Dendritic cell treated with granulocyte-macrophage colony-stimulating factor and Interleukin-4, amounts not matched to agents 40 ng/mL and 50 ng/mL, for 4 days (primary cell): ENCODE data around the gene TTL.
A peak's percentile ranks its signal among the peaks of the same experiment; 100 is the strongest.
"Not testable (repeated sequence)": the region's sequence is repeated elsewhere in the genome, so short reads cannot be mapped to it uniquely, and the experiment has no call there.

Experiments
- H3K27ac Mint-ChIP-seq: one replicate; pipeline ENCODE4 v1.8.0; 2022; ENCODE audit warnings: mild to moderate bottlenecking, mixed read lengths
- H3K27me3 Mint-ChIP-seq: one replicate; pipeline ENCODE4 v1.8.0; 2022; ENCODE audit warnings: mild to moderate bottlenecking, mixed read lengths
- H3K36me3 Mint-ChIP-seq: one replicate; pipeline ENCODE4 v1.8.0; 2022; ENCODE audit warnings: low read depth, mixed read lengths
- H3K4me1 Mint-ChIP-seq: one replicate; pipeline ENCODE4 v1.8.0; 2022; ENCODE audit warnings: low read depth, mixed read lengths
- H3K4me3 Mint-ChIP-seq: one replicate; pipeline ENCODE4 v1.8.0; 2022; ENCODE audit warnings: mild to moderate bottlenecking, moderate library complexity, mixed read lengths
- H3K9me3 Mint-ChIP-seq: one replicate; pipeline ENCODE4 v1.8.0; 2022; ENCODE audit warnings: mixed read lengths
- intact Hi-C: fragments of 100-400 bp; cut with micrococcal nuclease; formaldehyde crosslinking; loops from one replicate; pipeline ENCODE4 v1.15.0; 2022

The TTL gene

DNA sequence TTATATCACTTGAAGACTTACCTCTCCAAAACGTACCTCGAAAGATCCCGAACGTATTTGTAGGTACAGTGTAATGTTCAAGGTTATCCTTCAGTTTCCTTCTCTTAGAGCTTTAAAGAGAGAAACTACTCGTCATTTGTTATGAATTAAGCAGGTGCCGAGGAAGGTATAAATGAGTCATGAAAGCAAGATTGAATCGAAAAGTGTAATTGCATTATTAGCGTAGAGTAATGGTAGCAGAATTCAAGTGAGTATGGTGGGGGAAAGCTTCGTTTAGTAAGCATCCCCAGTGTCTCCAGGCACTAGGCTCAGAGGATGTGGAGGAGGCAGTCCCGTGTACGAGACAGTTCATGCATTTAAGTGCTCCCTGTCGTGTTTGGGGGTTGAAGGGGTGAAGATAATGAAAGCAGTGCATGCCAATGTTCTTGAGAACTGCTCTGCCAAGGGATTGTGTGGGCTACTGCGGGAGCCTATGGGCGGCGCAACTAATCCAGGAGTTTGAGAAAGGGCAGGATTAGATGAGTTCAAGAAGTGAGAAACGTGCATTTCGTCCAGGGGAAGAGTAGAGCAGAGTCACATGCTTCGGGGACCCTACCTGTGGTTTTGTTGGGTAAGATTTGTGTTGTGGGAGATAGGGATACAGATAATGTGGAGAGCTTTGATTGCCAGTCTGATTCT is 61.2 kb downstream of the TTL start:
- H3K27ac Mint-ChIP-seq: no peak overlapping the region
- H3K4me1 Mint-ChIP-seq: peaks cover 11% of the 10 kb centered on the region
- H3K4me3 Mint-ChIP-seq: no peak overlapping the region
- H3K27me3 Mint-ChIP-seq: no peaks in the 10 kb centered on the region
- intact Hi-C loops: loop anchor here (1.0 to 2.0 kb wide), 2 partner anchors 41 to 60 kb away; partner anchors contain the start of genes CHCHD5 and TTL
- peaks cover 24% of the 10 kb centered on the region for H3K36me3 Mint-ChIP-seq
- no peaks in the 10 kb centered on the region for H3K9me3 Mint-ChIP-seq

DNA sequence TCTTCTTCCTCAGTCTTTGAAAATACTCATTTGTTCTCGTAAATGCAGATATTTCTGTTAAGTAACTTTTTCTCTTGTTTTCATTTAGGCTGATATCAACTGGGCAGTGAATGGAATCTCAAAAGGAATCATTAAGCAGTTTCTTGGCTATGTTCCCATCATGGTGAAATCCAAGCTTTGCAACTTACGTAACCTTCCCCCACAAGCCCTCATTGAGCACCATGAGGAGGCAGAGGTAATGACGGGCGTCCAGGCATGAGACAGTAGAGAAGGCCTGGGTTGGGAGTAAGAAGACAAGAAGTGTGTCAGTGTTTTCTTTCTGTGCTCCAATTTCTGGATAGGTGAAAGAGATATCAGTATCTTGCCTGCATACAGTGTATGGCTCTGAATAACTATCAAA is 65.4 kb downstream of the TTL start:
- Mint-ChIP-seq H3K36me3 (peaks cover 56% of the 10 kb centered on the region), H3K4me1 (no peaks in the 10 kb centered on the region), H3K9me3 (no peaks in the 10 kb centered on the region), H3K4me3 (no peak overlapping the region), H3K27me3 (no peaks in the 10 kb centered on the region), H3K27ac (no peak overlapping the region)
- intact Hi-C loops: no loop called here

DNA sequence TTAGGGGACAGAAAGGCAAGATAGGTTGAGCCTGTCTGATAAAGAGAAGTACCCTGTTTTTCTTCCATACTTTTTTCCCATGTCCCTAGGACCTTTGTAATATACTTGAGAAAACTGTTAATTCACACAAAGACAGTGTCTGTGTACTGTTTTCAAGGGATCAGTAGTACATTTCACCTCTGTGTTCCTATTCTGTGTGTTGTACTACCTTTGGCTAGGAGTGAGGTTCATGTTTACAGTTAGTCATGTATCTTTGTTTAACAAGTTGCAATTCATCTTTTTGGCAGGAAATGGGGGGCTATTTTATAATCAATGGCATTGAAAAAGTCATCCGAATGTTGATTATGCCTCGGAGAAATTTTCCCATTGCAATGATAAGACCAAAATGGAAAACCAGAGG is 67.0 kb downstream of the TTL start:
- no peaks in the 10 kb centered on the region for H3K27me3 Mint-ChIP-seq
- no peaks in the 10 kb centered on the region for H3K9me3 Mint-ChIP-seq
- intact Hi-C loops: no loop called here
- no peak overlapping the region for H3K27ac Mint-ChIP-seq
- no peak overlapping the region for H3K4me3 Mint-ChIP-seq
- H3K36me3 Mint-ChIP-seq: peaks cover 72% of the 10 kb centered on the region
- no peaks in the 10 kb centered on the region for H3K4me1 Mint-ChIP-seq

DNA sequence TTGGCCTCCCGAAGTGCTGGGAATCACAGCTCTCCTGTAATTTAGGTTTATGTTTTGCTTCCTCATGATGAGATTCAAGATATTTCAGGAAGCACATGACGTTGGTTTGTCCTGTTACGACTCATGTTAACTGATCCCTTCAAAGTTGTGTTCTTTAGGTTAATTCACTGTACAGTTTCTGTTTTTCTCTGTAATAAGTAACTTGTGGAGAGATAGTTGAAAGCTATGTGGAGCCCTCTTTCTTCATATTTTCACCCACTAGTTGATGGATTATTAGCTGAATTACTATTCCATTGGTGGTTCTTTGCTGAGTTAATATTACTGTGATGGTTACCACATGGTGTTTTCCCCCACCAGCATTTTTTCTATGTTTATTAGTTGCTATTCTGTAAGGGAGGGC is 84.1 kb downstream of the TTL start:
- Mint-ChIP-seq H3K4me3 (no peak overlapping the region), H3K27me3 (no peaks in the 10 kb centered on the region), H3K36me3 (peaks cover 96% of the 10 kb centered on the region), H3K9me3 (peaks cover 8% of the 10 kb centered on the region), H3K4me1 (no peaks in the 10 kb centered on the region), H3K27ac (no peak overlapping the region)
- intact Hi-C loops: no loop called here

DNA sequence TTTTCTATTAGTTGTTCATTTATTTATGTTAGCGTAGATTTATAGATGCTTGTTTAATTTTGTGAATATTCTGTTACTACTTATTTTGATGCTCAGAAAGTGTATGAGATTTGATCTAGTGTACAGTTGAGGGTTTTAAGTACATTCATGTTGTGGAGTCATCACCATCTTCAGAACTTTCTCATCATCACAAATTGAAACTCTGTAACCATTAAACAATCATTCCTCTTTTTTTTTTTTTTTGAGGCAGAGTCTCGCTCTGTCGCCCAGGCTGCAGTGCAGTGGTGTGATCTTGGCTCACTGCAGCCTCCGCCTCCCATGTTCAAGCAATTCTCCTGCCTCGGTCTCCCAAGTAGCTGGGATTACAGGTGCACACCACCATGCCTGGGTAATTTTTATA is 84.6 kb downstream of the TTL start:
- H3K9me3 Mint-ChIP-seq, H3K4me1 Mint-ChIP-seq, H3K27me3 Mint-ChIP-seq, intact Hi-C loops, H3K27ac Mint-ChIP-seq, H3K4me3 Mint-ChIP-seq: not testable (repeated sequence)
- H3K36me3 Mint-ChIP-seq: peaks cover 96% of the 10 kb centered on the region

DNA sequence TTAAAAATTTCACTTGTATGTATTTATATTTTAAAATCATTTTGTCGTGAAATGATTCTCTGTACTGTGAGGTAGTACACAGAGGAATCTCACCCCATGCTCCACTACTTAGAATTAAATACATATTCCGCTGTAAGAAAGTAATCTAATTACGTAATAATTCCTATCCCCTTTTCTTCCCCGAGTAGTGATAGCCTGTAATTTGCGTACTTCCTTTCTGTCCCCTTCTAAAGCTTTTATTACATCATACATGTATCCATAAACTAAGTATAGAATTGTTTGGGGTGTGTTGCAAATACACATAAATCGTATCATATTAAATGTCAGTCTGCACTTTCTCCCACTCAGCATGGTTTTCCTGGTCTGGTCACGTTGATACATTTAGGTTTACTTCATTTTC is 90.0 kb downstream of the TTL start:
- H3K36me3 Mint-ChIP-seq: peaks cover 99% of the 10 kb centered on the region
- no peak overlapping the region for H3K4me3 Mint-ChIP-seq
- H3K4me1 Mint-ChIP-seq: no peaks in the 10 kb centered on the region
- no peak overlapping the region for H3K27ac Mint-ChIP-seq
- intact Hi-C loops: no loop called here
- peaks cover 8% of the 10 kb centered on the region for H3K9me3 Mint-ChIP-seq
- no peaks in the 10 kb centered on the region for H3K27me3 Mint-ChIP-seq

DNA sequence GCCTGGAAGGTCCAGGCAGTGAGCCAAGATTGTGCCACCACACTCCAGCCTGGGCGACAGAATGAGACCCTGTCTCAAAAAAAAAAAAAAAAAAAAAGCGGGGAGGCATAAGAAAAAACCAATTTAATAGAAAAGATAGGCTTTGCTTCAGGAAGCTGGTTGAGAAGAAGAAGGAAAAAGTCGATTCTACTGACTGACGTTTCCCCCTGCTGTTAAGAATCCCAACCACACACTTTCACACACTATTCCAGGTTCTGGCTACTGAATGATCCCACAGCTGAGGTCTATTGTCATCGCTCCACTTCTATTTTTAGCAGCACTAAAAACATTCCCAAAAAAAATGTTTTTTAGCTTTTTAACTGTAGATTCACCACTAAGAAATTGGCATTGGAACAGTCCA is 95.8 kb downstream of the TTL start:
- H3K4me3 Mint-ChIP-seq: no peak overlapping the region
- H3K27me3 Mint-ChIP-seq: no peaks in the 10 kb centered on the region
- H3K36me3 Mint-ChIP-seq: peaks cover 48% of the 10 kb centered on the region
- H3K27ac Mint-ChIP-seq: no peak overlapping the region
- peaks cover 4% of the 10 kb centered on the region for H3K4me1 Mint-ChIP-seq
- intact Hi-C loops: no loop called here
- H3K9me3 Mint-ChIP-seq: no peaks in the 10 kb centered on the region

DNA sequence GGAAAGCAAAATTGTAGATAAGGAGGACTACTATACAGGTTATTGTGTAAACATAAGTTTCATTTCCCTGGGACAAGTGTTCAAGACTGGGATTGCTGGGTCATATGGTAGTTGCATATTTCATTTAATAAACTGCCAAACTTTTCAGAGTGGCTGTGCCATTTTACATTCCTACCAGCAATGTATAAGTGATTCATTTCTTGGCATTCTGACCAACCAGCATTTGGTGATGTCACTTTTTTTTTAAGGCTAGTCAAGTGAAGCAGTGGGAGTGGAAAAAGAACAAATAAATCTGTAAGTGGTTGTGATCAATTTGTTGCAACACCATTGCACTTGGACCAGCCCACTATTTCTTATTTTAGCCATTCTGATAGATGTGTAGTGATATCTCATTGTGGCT is 97.3 kb downstream of the TTL start:
- Mint-ChIP-seq H3K36me3 (peaks cover 40% of the 10 kb centered on the region), H3K4me1 (peaks cover 18% of the 10 kb centered on the region), H3K9me3 (no peaks in the 10 kb centered on the region), H3K4me3 (no peak overlapping the region), H3K27ac (no peak overlapping the region), H3K27me3 (no peaks in the 10 kb centered on the region)
- intact Hi-C loops: no loop called here

DNA sequence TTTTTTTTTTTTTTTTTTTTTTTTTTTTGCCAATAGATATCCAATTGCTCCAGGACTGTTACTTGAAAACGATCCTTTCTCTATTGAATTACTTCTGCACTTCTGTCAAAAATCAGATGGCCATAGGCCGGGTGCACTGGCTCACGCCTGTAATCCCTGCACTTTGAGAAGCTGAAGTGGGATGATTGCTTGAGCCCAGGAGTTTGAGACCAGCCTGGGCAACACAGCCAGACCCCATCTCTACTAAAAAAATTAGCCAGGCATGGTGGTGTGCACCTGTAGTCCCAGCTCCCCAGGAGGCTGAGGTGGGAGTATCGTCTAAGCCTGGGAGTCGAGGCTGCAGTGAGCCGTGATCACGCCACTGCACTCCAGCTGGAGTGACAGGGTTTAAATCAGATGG is 98.1 kb downstream of the TTL start:
- no peak overlapping the region for H3K4me3 Mint-ChIP-seq
- peaks cover 24% of the 10 kb centered on the region for H3K4me1 Mint-ChIP-seq
- intact Hi-C loops: loop anchor here (5.0 kb wide), 2 partner anchors 147 to 458 kb away; no protein-coding TSS in a partner anchor
- H3K27me3 Mint-ChIP-seq: no peaks in the 10 kb centered on the region
- H3K9me3 Mint-ChIP-seq: no peaks in the 10 kb centered on the region
- no peak overlapping the region for H3K27ac Mint-ChIP-seq
- H3K36me3 Mint-ChIP-seq: peaks cover 40% of the 10 kb centered on the region

DNA sequence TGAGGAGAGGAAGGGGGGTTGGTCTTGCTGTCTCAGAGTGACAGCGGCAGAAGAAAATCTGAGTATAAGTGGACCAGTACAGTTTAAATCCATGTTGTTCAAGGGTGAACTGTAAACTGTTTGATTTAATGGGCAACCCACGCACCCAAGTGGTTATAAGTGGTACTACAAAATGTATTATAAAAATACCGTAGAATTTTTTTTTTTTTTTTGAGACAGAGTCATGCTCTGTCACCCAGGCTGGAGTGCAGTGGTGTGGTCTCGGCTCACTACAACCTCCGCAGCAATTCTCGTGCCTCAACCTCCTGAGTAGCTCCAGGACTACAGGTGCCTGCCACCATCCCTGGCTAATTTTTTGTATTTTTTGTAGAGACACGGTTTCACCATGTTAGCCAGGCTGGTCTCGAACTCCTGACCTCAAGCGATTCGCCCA is 100.4 kb downstream of the TTL start:
- no peaks in the 10 kb centered on the region for H3K27me3 Mint-ChIP-seq
- no peak overlapping the region for H3K27ac Mint-ChIP-seq
- no peaks in the 10 kb centered on the region for H3K9me3 Mint-ChIP-seq
- H3K36me3 Mint-ChIP-seq: peaks cover 31% of the 10 kb centered on the region
- no peak overlapping the region for H3K4me3 Mint-ChIP-seq
- peaks cover 43% of the 10 kb centered on the region for H3K4me1 Mint-ChIP-seq
- intact Hi-C loops: loop anchor here (5.0 kb wide), 2 partner anchors 145 to 460 kb away; no protein-coding TSS in a partner anchor

DNA sequence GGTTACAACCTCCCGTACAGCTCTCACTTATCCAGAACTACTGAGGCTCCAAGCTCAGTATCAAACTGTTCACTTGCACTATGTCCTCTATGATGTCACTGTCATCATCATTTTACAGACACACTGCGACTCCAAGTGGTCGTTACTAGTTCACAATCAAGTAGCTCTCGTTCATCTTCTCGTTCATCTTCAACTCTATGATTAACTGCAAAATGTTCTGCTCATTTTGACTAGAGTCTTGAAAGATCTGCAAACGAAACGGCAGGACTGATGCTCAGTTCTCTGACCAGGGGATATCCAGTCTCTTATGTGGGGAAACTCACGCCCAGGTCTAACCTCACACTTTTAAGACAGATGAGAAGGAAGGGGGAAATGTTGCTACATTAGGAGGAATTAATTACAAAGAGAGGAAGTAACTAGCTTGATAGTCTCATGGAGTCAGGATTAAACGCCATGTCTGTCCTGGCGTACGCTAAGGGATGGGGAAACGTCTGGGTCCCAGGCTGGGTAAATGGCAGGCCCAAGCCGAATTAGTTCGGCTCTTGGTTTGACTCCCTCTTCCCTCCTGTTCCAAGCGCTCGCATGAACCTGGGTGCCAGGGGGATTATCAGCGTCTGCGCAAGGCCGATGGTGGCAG is 101.7 kb downstream of the TTL start:
- intact Hi-C loops: loop anchor here (1.0 to 5.0 kb wide), 5 partner anchors 41 to 461 kb away; partner anchors contain the start of genes POLR1B and SLC20A1
- peak overlapping the region; percentile 92 for H3K4me3 Mint-ChIP-seq
- H3K27me3 Mint-ChIP-seq: no peaks in the 10 kb centered on the region
- no peaks in the 10 kb centered on the region for H3K9me3 Mint-ChIP-seq
- peaks cover 42% of the 10 kb centered on the region for H3K36me3 Mint-ChIP-seq
- peaks cover 53% of the 10 kb centered on the region for H3K4me1 Mint-ChIP-seq
- peak overlapping the region; percentile 95 for H3K27ac Mint-ChIP-seq

DNA sequence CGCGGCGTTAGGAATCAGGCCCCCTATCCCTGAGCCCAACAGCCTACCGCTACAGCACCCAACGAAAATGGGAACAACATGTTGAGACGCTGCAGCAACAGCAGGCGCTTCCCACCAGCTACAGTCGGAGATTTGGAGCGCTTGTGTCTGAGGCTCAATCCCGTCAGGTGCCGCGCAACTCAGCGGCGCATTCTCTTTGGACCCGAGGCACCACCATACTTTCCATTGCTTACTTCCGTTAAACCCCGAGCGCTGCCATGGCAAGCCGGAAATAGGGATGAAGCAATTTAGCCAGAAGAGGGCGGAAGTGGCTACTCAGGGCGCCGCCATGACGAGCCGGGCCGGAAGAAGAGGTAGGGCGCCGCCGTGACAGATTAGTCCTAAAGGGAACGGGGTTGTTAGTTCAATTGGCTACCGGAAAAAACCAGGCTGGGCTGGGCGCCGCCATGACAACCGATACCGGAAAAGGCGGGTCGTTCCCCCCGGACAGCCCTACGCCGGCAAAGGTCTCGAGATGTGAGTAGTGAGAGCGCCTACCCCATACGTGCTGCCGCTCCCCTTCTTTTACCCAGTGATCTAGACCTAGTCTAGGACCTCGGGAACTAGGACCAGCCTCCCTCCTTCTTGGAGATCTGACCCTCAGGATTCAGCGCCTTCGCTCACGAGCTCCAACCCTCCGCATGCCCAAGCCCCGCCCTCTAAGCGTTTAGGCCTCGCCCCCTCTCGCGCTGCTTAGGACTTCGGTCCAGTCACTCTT is 102.4 kb downstream of the TTL start, which contains the start of gene CHCHD5:
Gene CHCHD5, plus strand, starts transcription at position 476 of the 757 bp plus-strand sequence. Its CDS starts 39 bp downstream, at position 515.
- H3K27ac Mint-ChIP-seq: peak within 1 kb of the TSS; percentile 95
- intact Hi-C loops: loop anchor here (1.0 to 5.0 kb wide), 5 partner anchors 42 to 462 kb away; partner anchors contain the start of genes POLR1B and SLC20A1

DNA sequence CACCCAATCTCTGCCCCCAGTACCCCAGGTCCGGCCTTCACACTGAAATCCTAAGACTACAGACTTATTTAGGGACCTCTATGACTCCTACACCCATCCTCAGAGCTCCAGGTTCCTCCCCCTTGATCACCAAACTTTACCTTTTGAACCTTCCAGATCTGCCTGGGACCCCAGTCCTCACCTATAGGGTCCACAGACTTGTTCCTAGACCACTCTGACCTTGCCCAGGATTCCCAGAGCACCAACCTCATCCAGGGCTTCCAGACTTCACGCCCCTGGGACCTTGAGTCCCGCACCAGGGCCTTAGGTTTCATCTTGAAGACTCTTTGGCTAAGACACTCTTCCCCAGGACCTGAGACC is 102.9 kb downstream of the TTL start:
- Mint-ChIP-seq H3K36me3 (peaks cover 50% of the 10 kb centered on the region), H3K27me3 (no peaks in the 10 kb centered on the region), H3K4me3 (peak overlapping the region; percentile 92), H3K4me1 (peaks cover 54% of the 10 kb centered on the region), H3K27ac (peak overlapping the region; percentile 95), H3K9me3 (no peaks in the 10 kb centered on the region)
- intact Hi-C loops: loop anchor here (1.0 to 5.0 kb wide), 5 partner anchors 43 to 463 kb away; partner anchors contain the start of genes POLR1B and SLC20A1

More for the DNA sequence above, 102.4 kb downstream of the TTL start, which contains the start of gene CHCHD5:
- Mint-ChIP-seq H3K4me3 (peak within 1 kb of the TSS; percentile 92), H3K36me3 (peaks cover 48% of the 10 kb centered on the region), H3K9me3 (no peaks in the 10 kb centered on the region), H3K27me3 (no peaks in the 10 kb centered on the region), H3K4me1 (peaks cover 54% of the 10 kb centered on the region)

DNA sequence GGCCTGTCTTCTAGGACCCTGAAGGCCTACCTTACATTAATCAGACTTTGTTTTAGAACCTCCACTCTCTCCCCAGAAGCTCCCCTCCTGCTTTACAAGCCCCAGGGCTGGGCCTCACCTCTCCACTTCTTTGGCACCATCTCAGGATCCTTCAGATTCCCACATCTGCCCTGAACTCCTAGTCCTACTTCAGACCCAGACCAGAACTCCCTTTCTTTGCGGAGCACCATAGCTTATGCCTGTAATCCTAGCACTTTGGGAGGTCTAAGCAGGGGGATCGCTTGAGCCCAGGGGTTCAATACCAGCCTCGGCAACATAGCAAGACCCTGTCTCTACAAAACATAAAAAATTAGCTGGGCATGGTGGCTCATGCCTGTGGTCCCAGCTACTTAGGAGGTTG is 103.4 kb downstream of the TTL start:
- no peaks in the 10 kb centered on the region for H3K27me3 Mint-ChIP-seq
- no peaks in the 10 kb centered on the region for H3K9me3 Mint-ChIP-seq
- peak overlapping the region; percentile 92 for H3K4me3 Mint-ChIP-seq
- H3K36me3 Mint-ChIP-seq: peaks cover 55% of the 10 kb centered on the region
- H3K4me1 Mint-ChIP-seq: peaks cover 54% of the 10 kb centered on the region
- H3K27ac Mint-ChIP-seq: peak overlapping the region; percentile 95
- intact Hi-C loops: no loop called here
